Measurements from ENCODE around the gene ABHD16A.

Gene ABHD16A

GRCh38 chr6:31725502-31726350, 22.6 kb upstream of the ABHD16A start:
- Histone ChIP-seq H3K4me1 (ENCODE audit: insufficient read depth, low read length) (no peaks in the 10 kb centered on the region; the same call in 1 of the 2 replicates), H3K9ac (ENCODE audit: low read depth, low read length) (no peak overlapping the region), H3K36me3 (ENCODE audit: insufficient read depth, low read length) (no peaks in the 10 kb centered on the region), H3K9me3 (ENCODE audit: control insufficient read depth, insufficient read depth, low read length) (no peaks in the 10 kb centered on the region)

- H3K4me1 ChIP-seq (ENCODE audit: insufficient read depth, low read length) = no peaks in the 10 kb centered on the region
- no peaks in the 10 kb centered on the region for H3K9me3 ChIP-seq (ENCODE audit: control insufficient read depth, insufficient read depth, low read length)
- no peaks in the 10 kb centered on the region for H3K36me3 ChIP-seq (ENCODE audit: insufficient read depth, low read length)
- H3K9ac ChIP-seq (ENCODE audit: low read depth, low read length) = no peak overlapping the region
These were observed 21.0 kb upstream of the ABHD16A start for GRCh38 chr6:31723980-31724691.

DNA sequence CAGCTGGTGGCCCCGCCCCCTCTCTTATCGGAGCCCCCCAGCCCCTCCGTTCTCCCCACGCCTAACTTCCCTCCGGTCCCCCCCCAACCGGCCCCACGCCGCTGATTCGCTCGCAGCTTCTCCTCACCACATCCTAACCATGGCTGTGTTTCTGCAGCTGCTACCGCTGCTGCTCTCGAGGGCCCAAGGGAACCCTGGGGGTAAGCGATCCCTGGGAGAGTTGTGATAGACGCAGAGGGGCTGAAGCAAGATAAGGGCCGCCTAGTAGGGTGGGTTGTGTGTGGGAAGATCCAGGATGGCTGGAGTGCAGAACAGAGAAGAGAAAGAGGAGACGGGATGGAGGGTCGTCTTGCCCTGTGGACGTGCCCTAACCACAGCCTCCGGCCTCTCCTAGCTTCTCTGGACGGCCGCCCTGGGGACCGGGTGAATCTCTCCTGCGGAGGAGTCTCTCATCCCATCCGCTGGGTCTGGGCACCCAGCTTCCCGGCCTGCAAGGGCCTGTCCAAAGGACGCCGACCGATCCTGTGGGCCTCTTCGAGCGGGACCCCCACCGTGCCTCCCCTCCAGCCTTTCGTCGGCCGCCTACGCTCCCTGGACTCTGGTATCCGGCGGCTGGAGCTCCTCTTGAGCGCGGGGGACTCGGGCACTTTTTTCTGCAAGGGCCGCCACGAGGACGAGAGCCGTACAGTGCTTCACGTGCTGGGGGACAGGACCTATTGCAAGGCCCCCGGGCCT, 20.3 kb upstream of the ABHD16A start, which contains the start of gene MPIG6B:
Gene MPIG6B (plus strand): TSS at position 129 of the 735 bp plus-strand sequence. CDS start 11 bp downstream, at position 140.
- H3K4me1 ChIP-seq (ENCODE audit: insufficient read depth, low read length) = 0 out of 2 replicates have a peak, but pooled peaks cover 3% of the 10 kb centered on the region
- no peaks in the 10 kb centered on the region for H3K36me3 ChIP-seq (ENCODE audit: insufficient read depth, low read length)
- H3K9ac ChIP-seq (ENCODE audit: low read depth, low read length) = no peak within 1 kb of the TSS
- no peaks in the 10 kb centered on the region for H3K9me3 ChIP-seq (ENCODE audit: control insufficient read depth, insufficient read depth, low read length)

- Histone ChIP-seq H3K36me3 (ENCODE audit: insufficient read depth, low read length) (no peaks in the 10 kb centered on the region), H3K4me1 (ENCODE audit: insufficient read depth, low read length) (peaks cover 3% of the 10 kb centered on the region; the same call in 1 of the 2 replicates), H3K9me3 (ENCODE audit: control insufficient read depth, insufficient read depth, low read length) (no peaks in the 10 kb centered on the region), H3K9ac (ENCODE audit: low read depth, low read length) (no peak overlapping the region)
These were observed 19.0 kb upstream of the ABHD16A start for GRCh38 chr6:31722173-31722572.

GRCh38 chr6:31721351-31722020, 18.4 kb upstream of the ABHD16A start, which contains the start of gene LY6G6C:
LY6G6C (minus strand) TSS chr6:31721746; CDS start chr6:31721679, 67 bp downstream.
- no peak within 1 kb of the TSS for H3K9ac ChIP-seq (ENCODE audit: low read depth, low read length)

GRCh38 chr6:31720196-31720770, 17.2 kb upstream of the ABHD16A start:
- Histone ChIP-seq H3K4me1 (ENCODE audit: insufficient read depth, low read length) (peaks cover 3% of the 10 kb centered on the region; the same call in 1 of the 2 replicates), H3K36me3 (ENCODE audit: insufficient read depth, low read length) (no peaks in the 10 kb centered on the region), H3K9me3 (ENCODE audit: control insufficient read depth, insufficient read depth, low read length) (no peaks in the 10 kb centered on the region), H3K9ac (ENCODE audit: low read depth, low read length) (no peak overlapping the region)

More at GRCh38 chr6:31721351-31722020, 18.4 kb upstream of the ABHD16A start, which contains the start of gene LY6G6C:
- H3K36me3 ChIP-seq (ENCODE audit: insufficient read depth, low read length) = no peaks in the 10 kb centered on the region
- H3K9me3 ChIP-seq (ENCODE audit: control insufficient read depth, insufficient read depth, low read length) = no peaks in the 10 kb centered on the region
- peaks cover 3% of the 10 kb centered on the region; the same call in 1 of the 2 replicates for H3K4me1 ChIP-seq (ENCODE audit: insufficient read depth, low read length)

GRCh38 chr6:31719001-31719400, 15.9 kb upstream of the ABHD16A start:
- H3K4me1 ChIP-seq (ENCODE audit: insufficient read depth, low read length) = peaks cover 8% of the 10 kb centered on the region
- H3K36me3 ChIP-seq (ENCODE audit: insufficient read depth, low read length) = no peaks in the 10 kb centered on the region
- no peak overlapping the region for H3K9ac ChIP-seq (ENCODE audit: low read depth, low read length)
- no peaks in the 10 kb centered on the region for H3K9me3 ChIP-seq (ENCODE audit: control insufficient read depth, insufficient read depth, low read length)

DNA sequence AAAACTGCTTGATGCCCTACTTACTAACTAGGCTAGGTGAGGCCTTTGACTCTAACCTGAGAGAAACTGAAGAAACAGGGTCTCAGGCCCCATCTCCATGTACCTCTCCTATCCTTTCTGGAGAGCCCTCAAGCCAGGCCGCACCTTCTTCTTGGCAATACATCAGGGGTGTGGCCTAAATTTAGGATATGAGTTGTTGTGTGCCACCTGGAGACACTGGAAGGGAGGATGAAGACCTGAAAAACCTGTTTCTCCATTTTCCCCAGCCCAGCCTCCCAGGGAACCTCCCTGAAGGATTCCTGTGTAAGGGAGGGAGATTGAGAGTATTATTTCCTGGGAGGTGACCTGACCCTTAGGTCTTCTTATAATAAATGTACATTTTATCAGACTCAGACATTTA, 15.1 kb upstream of the ABHD16A start:
- no peaks in the 10 kb centered on the region for H3K9me3 ChIP-seq (ENCODE audit: control insufficient read depth, insufficient read depth, low read length)
- peaks cover 15% of the 10 kb centered on the region for H3K4me1 ChIP-seq (ENCODE audit: insufficient read depth, low read length)
- H3K36me3 ChIP-seq (ENCODE audit: insufficient read depth, low read length) = no peaks in the 10 kb centered on the region
- no peak overlapping the region for H3K9ac ChIP-seq (ENCODE audit: low read depth, low read length)

GRCh38 chr6:31717499-31718222, 14.5 kb upstream of the ABHD16A start:
- H3K9ac ChIP-seq (ENCODE audit: low read depth, low read length) = no peak overlapping the region
- peaks cover 16% of the 10 kb centered on the region for H3K4me1 ChIP-seq (ENCODE audit: insufficient read depth, low read length)
- H3K36me3 ChIP-seq (ENCODE audit: insufficient read depth, low read length) = no peaks in the 10 kb centered on the region
- no peaks in the 10 kb centered on the region for H3K9me3 ChIP-seq (ENCODE audit: control insufficient read depth, insufficient read depth, low read length)

DNA sequence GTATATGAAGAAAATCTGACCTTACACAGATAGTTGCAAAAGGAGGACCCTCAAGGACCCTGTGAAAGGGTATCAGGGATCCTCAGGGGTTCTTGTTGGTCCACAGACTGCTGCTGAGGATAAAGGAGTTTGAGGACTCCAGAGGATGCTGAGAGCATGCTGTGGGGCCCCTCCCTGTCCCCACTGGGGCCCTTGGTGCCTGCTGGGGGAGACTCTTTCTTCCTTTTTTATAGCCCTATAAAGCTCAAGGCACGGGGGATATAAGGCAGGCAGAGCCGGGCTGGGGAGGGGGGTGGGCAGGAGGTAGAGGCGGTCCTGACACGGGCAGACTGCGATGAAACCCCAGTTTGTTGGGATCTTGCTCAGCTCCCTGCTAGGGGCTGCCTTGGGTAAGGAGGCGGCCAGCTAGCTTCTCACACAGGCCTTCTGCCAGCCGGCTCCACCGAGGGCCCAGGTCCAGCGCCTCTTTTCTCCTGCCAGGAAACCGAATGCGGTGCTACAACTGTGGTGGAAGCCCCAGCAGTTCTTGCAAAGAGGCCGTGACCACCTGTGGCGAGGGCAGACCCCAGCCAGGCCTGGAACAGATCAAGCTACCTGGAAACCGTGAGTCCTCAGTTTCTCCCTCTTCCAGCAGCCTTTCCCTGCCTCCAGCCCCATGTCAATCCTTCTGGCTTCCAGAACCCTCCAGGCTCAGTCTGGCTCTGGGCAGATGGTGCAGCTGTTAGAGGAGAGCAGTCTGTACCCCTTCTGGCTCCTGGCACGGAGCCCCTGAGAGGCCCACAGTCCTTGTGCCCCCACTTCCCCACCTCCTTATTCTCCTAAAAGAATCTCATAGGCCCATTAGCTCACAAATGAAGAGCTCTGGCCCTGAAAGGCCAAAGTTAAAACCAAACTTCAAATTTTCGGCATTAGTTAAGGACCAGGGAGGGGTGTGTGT, 12.2 kb upstream of the ABHD16A start, which contains the start of gene LY6G6D:
Gene LY6G6D (plus strand): TSS at position 327 of the 937 bp plus-strand sequence. CDS start 8 bp downstream, at position 335.
- Histone ChIP-seq H3K36me3 (ENCODE audit: insufficient read depth, low read length) (no peaks in the 10 kb centered on the region), H3K9me3 (ENCODE audit: control insufficient read depth, insufficient read depth, low read length) (no peaks in the 10 kb centered on the region), H3K4me1 (ENCODE audit: insufficient read depth, low read length) (peaks cover 17% of the 10 kb centered on the region), H3K9ac (ENCODE audit: low read depth, low read length) (no peak within 1 kb of the TSS)

- H3K36me3 ChIP-seq (ENCODE audit: insufficient read depth, low read length) = no peaks in the 10 kb centered on the region
- H3K9ac ChIP-seq (ENCODE audit: low read depth, low read length) = no peak overlapping the region
- peaks cover 19% of the 10 kb centered on the region for H3K4me1 ChIP-seq (ENCODE audit: insufficient read depth, low read length)
- no peaks in the 10 kb centered on the region for H3K9me3 ChIP-seq (ENCODE audit: control insufficient read depth, insufficient read depth, low read length)
These were observed 11.0 kb upstream of the ABHD16A start for GRCh38 chr6:31713991-31714684.

DNA sequence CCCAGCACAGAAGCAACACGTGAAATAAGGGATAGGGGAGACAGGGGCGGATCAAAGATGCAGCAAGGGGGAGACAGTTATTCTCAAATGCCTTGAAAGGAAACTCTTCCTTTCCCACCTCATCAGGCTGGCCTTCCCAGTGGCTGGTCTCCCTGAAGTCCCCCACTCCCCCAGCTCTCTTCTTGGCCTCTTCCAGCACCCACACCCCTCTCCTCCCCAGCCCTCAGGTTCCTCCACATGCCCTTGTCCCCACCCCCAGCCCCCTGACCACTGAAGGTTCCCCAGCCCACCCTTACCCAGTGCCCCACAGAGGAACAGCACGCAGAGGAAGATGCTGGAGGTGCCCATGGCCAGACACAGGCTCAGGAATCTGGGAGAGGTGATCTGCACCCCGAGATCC, 10.3 kb upstream of the ABHD16A start:
- H3K36me3 ChIP-seq (ENCODE audit: insufficient read depth, low read length) = no peaks in the 10 kb centered on the region
- H3K4me1 ChIP-seq (ENCODE audit: insufficient read depth, low read length) = peaks cover 16% of the 10 kb centered on the region
- H3K9ac ChIP-seq (ENCODE audit: low read depth, low read length) = no peak overlapping the region
- no peaks in the 10 kb centered on the region for H3K9me3 ChIP-seq (ENCODE audit: control insufficient read depth, insufficient read depth, low read length)

Data from ES-I3 (cell line).